ENCODE results near the gene CDC6.

The CDC6 gene

DNA sequence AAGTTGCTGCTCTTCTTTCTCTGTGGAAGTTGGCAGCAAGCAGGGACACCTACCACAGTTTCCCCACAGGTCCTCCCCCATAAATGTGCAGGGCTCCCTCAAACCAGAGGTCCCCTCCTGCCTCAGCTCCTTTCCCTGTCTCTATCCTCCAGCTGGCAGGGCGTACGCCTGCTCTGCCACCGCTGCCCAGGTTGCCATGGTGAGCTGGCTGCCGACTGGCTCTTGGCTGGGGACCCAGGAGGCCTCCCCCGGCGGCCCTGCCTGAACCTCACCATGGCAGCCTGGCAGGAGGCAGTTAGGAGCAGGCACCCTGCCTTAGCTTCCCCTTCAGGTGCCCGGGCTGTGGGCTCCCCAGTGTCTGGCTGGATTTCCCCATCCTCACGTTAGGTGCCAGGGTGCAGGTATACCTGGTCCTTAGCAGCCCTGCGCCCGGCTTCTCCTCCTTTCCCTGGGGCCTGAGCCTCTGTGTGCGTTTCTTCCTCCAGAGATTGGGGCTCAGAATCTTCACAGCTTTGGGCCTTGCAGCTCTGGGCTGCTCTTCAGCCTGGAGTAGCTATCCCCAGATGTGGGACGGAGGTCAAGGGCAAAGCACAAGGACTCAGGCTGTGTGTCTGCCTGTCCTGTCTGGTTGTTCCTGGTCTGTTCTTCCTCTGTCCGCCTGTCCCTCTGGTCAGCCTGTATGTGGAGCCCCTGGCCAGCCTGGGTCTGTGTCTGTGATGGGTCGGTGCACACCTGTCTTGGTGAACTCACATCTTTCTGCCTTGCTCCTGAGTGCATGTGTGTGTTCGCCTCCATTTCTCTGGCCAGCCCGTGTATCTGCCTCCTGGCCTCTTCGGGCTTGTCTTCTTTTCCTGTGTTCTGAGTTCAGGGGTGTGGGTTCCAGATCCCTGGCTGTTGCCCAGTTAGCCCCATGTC, 61.1 kb downstream of the CDC6 start:
- ChIA-PET CTCF (interaction anchor here (0.7 to 1.4 kb wide), 3 partner anchors 12 to 31 kb away, joined by 3 to 6 read pairs (median 4); no protein-coding TSS in a partner anchor), POLR2A (ENCODE audit: low non-redundant PET) (interaction anchor here (0.5 kb wide), 1 partner anchor 37 kb away, joined by 3 read pairs; no protein-coding TSS in a partner anchor)
- H3K27ac ChIP-seq = peak overlapping the region; percentile 96
- DNase-seq (ENCODE audit: low spot score) = no peak
- TF ChIP-seq, protein P1, sequence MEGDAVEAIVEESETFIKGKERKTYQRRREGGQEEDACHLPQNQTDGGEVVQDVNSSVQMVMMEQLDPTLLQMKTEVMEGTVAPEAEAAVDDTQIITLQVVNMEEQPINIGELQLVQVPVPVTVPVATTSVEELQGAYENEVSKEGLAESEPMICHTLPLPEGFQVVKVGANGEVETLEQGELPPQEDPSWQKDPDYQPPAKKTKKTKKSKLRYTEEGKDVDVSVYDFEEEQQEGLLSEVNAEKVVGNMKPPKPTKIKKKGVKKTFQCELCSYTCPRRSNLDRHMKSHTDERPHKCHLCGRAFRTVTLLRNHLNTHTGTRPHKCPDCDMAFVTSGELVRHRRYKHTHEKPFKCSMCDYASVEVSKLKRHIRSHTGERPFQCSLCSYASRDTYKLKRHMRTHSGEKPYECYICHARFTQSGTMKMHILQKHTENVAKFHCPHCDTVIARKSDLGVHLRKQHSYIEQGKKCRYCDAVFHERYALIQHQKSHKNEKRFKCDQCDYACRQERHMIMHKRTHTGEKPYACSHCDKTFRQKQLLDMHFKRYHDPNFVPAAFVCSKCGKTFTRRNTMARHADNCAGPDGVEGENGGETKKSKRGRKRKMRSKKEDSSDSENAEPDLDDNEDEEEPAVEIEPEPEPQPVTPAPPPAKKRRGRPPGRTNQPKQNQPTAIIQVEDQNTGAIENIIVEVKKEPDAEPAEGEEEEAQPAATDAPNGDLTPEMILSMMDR (conservative IDR thresholded peaks at IDR 0.05; ENCODE audit: low read depth) = no peak

DNA sequence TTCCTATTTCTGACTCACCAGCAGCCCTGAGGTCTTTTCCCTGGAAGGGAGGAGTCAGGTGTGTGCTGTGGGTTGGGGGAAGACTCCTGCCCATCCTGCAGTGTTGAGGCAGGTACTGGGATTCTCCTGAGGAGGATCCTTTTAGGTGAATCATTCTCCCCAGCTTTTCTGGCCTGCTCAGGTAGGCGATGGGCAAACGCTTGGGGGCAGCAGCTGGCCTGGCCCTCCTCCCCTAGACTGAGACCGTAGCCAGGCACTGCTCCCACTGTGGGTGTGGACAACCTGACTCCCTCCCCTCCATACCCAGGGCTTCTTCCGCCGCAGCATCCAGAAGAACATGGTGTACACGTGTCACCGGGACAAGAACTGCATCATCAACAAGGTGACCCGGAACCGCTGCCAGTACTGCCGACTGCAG, 61.8 kb downstream of the CDC6 start:
- ChIA-PET CTCF (interaction anchor here (0.6 to 1.4 kb wide), 3 partner anchors 12 to 63 kb away, joined by 4 to 6 read pairs (median 4); no protein-coding TSS in a partner anchor), POLR2A (ENCODE audit: low non-redundant PET) (interaction anchor here (0.5 kb wide), 1 partner anchor 38 kb away, joined by 3 read pairs; no protein-coding TSS in a partner anchor)
- peak overlapping the region; percentile 96 for H3K27ac ChIP-seq
- peak; percentile 96 for DNase-seq (ENCODE audit: low spot score)
- TF ChIP-seq, protein P1 (conservative IDR thresholded peaks at IDR 0.05; ENCODE audit: low read depth) = no peak; the same call in 1 of the 2 replicates

DNA sequence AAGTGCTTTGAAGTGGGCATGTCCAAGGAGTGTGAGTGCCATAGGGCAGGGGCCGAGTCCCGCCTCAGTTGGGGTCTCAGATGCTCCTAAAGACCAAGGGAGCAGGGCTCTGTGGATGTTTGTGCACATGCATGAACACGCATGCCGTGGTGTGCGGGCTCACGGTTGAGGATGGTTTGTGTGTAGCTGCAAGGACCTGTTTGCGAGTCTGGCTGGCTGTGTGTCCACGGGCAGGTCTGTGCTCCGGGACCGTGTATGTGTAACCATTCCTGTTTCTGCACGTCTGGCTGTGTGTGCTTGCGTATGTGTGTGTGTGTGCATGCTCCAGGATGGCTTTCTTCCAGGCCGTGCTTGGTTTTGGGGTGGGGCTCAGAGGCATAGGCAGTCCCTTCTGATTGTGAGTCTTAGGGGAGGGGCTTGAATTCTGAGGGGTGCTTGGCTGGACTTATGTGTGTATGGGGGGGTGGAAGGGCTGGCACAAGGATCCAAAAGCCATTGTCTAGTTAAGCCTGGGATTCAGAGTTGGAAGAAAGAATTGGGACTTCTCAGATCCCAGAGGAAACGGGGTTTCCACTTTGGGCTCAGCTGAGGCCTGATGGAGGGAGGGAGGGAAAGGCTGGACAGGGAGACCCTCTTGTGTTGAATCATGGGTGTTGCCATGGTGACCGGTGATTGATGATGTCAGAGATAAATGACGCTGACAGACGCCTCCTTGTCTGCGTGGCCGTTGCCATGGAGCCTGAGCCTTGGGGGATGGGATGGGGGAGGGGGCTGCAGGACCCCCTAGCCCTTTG, 62.4 kb downstream of the CDC6 start:
- CTCF ChIA-PET = interaction anchor here (0.6 to 1.4 kb wide), 3 partner anchors 13 to 64 kb away, joined by 4 to 6 read pairs (median 4); no protein-coding TSS in a partner anchor
- TF ChIP-seq, protein P1 (conservative IDR thresholded peaks at IDR 0.05; ENCODE audit: low read depth) = no peak
- POLR2A ChIA-PET (ENCODE audit: low non-redundant PET) = no interaction called here
- peak overlapping the region; percentile 96 for H3K27ac ChIP-seq
- no peak for DNase-seq (ENCODE audit: low spot score)

DNA sequence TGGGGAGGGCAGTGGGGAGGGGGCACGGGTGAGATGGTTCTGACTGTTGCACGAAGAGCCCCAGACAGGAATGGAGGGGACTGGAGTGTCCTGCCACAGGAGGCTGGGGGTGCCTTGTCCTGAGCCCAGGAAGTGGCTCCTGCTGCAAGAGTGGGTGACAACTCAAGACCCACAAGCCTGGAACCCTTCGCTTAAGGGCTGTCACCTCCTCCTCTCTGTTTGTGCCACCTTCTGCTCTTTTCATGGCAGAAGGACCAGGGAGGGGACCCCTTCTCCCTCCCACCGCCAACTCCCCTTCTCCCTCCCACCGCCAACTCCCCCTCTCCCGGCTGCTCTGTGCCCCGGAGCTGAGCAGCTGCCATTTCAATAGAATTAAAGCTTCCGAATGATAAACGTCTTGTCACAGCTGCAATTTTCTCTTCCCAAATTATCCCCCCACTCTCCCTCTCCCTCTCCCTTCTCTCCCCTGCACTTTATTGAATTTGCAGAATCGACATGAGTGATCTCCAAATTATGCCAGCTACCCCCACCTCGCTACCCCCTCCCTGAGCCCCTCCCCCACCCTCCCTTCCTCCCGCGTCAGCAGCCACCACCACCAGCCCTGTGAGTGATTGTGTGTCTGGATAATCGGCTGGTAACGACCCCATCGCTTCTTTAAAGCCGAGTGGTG, 63.1 kb downstream of the CDC6 start:
- TF ChIP-seq, protein P1 (conservative IDR thresholded peaks at IDR 0.05; ENCODE audit: low read depth) = no peak
- peak overlapping the region; percentile 96 for H3K27ac ChIP-seq
- ChIA-PET POLR2A (ENCODE audit: low non-redundant PET) (interaction anchor here (0.7 to 0.9 kb wide), 2 partner anchors 36 to 43 kb away, joined by 3 to 6 read pairs; no protein-coding TSS in a partner anchor), CTCF (interaction anchor here (0.6 to 1.0 kb wide), 3 partner anchors 48 to 67 kb away, joined by 3 to 5 read pairs (median 3); no protein-coding TSS in a partner anchor)
- DNase-seq (ENCODE audit: low spot score) = no peak

DNA sequence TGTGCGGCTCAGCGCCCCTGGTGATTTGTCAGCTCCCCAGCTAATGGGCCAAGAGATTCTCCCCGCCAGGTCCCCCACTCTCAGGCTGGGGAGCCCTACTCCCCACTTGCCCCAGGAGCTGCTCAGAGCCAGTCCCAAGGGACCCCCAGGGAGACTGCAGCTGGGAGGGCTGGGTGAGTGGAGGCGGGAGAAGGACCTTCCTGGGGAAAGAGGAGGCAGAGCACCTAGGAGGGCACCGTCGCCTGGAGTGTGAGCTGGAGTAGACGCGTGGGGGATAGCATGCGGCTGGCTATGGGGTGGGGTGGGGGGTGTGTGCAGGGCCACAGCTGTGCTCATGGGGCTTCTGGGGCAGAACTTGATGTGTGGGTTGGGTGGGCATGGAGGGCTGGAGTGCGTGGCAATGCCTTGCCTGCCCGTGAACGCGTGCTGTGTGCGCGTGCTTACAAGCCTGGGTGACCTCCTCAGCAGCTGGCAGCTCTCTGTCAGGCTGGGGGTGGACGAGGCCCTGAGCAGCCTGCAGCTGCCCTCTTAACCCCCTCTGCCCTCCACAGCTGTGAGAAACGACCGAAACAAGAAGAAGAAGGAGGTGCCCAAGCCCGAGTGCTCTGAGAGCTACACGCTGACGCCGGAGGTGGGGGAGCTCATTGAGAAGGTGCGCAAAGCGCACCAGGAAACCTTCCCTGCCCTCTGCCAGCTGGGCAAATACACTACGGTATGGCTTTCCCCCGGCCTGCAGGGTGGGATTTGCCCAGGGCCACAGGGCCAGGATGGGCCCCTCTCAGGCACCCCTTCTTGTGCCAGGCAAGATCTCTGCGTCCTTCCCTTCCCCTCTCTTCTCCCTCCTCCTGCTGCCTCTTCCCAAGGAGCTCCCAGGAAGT, 63.9 kb downstream of the CDC6 start:
- no peak for DNase-seq (ENCODE audit: low spot score)

More for the DNA sequence above, 63.9 kb downstream of the CDC6 start:
- peak overlapping the region; percentile 96 for H3K27ac ChIP-seq
- ChIA-PET CTCF (interaction anchor here (0.6 to 1.3 kb wide), 5 partner anchors 11 to 67 kb away, joined by 3 to 6 read pairs (median 3); no protein-coding TSS in a partner anchor), POLR2A (ENCODE audit: low non-redundant PET) (interaction anchor here (0.7 to 0.9 kb wide), 2 partner anchors 37 to 44 kb away, joined by 3 to 6 read pairs; no protein-coding TSS in a partner anchor)
- TF ChIP-seq, protein P1 (conservative IDR thresholded peaks at IDR 0.05; ENCODE audit: low read depth) = no peak

Data from RWPE1 (cell line).